MCF 10A (cell line): Measurements from ENCODE around the gene GRPR. TPM values are rescaled to one million over a fixed set of nuclear protein-coding genes. Genes with fewer than 3 reads are reported as not detected.
"Not testable (repeated sequence)": the region's sequence is repeated elsewhere in the genome, so short reads cannot be mapped to it uniquely, and the experiment has no call there.

ENCODE experiments used
- BruUV-seq: library from RNA; stranded (reverse); fragments of 400-500 nt; replicated peaks from 2 replicates; lab custom pipeline; 2021; lab: Mats Ljungman, UMichigan
- CTCF ChIA-PET: fragments of 300-600 bp; sonication (Branson Sonifier 250); formaldehyde crosslinking; extraction: SDS; loops from one replicate; lab custom pipeline; 2021; ENCODE audit warnings: antibody characterized with exemption, inconsistent platforms; lab: Yijun Ruan, JAX
- POLR2A ChIA-PET: fragments of 300-600, 350-650 bp; sonication (Branson Sonifier 250); formaldehyde crosslinking; extraction: SDS; loops from one replicate; lab custom pipeline; 2020; ENCODE audit warnings: antibody characterized with exemption, inconsistent platforms; lab: Yijun Ruan, JAX
- DNase-seq: peaks from one replicate; pipeline ENCODE4 v3.0.0-alpha.2; 2018; ENCODE audit not compliant: unreplicated experiment
- H3K27ac Mint-ChIP-seq: one replicate; pipeline ENCODE4 v1.8.0; 2022; ENCODE audit warnings: mild to moderate bottlenecking, low read depth, mixed read lengths; ENCODE audit not compliant: unreplicated experiment
- H3K27me3 Mint-ChIP-seq: one replicate; pipeline ENCODE4 v1.8.0; 2022; ENCODE audit warnings: mixed read lengths; ENCODE audit not compliant: insufficient read depth, unreplicated experiment
- H3K36me3 Mint-ChIP-seq: one replicate; pipeline ENCODE4 v1.8.0; 2022; ENCODE audit warnings: mild to moderate bottlenecking, moderate library complexity, mixed read lengths; ENCODE audit not compliant: insufficient read depth, unreplicated experiment
- H3K4me1 Mint-ChIP-seq: one replicate; pipeline ENCODE4 v1.8.0; 2022; ENCODE audit warnings: mixed read lengths; ENCODE audit not compliant: insufficient read depth, unreplicated experiment
- H3K4me3 Mint-ChIP-seq: one replicate; pipeline ENCODE4 v1.8.0; 2022; ENCODE audit warnings: mild to moderate bottlenecking, moderate library complexity, mixed read lengths; ENCODE audit not compliant: unreplicated experiment
- H3K9me3 Mint-ChIP-seq: one replicate; pipeline ENCODE4 v1.8.0; 2022; ENCODE audit warnings: mixed read lengths; ENCODE audit not compliant: unreplicated experiment
- CTCF ChIP-seq: fragments of 200-600 bp; IDR thresholded peaks from one replicate; pipeline ENCODE4 v1.8.0; 2022; ENCODE audit warnings: antibody characterized with exemption, mild to moderate bottlenecking; ENCODE audit not compliant: unreplicated experiment
- intact Hi-C: fragments of 100-400 bp; cut with micrococcal nuclease; formaldehyde crosslinking; loops from 2 replicates; pipeline ENCODE4 v1.14.1; 2022
- total RNA-seq: library from RNA; stranded (reverse); gene quantifications from 2 replicates; pipeline ENCODE4 v1.2.3, GENCODE V29; 2022

The GRPR gene
- total RNA-seq, 1 experiment from 2014 or later, result not detected

- Mint-ChIP-seq H3K27me3 (peaks cover 13% of the 10 kb centered on the region), H3K4me3 (no peak overlapping the region), H3K27ac (no peak overlapping the region), H3K36me3 (peaks cover 6% of the 10 kb centered on the region), H3K9me3 (no peaks in the 10 kb centered on the region), H3K4me1 (no peaks in the 10 kb centered on the region)
- intact Hi-C loops, result no loop called here
- no peak for DNase-seq
- CTCF ChIA-PET, result no interaction called here
- POLR2A ChIA-PET, result no interaction called here
- no peak for TF ChIP-seq CTCF
- BruUV-seq, result no TSS peak
Observed at GRCh38 chrX:16171944-16172343, 48.6 kb downstream of the GRPR start.

- Mint-ChIP-seq H3K27me3 (peaks cover 13% of the 10 kb centered on the region), H3K4me1 (no peaks in the 10 kb centered on the region), H3K4me3 (no peak overlapping the region), H3K9me3 (no peaks in the 10 kb centered on the region), H3K36me3 (peaks cover 6% of the 10 kb centered on the region), H3K27ac (no peak overlapping the region)
- intact Hi-C loops, result no loop called here
- BruUV-seq, result no TSS peak
- no peak for DNase-seq
- TF ChIP-seq CTCF, result no peak
- ChIA-PET POLR2A (no interaction called here), CTCF (no interaction called here)
Observed at GRCh38 chrX:16172391-16172790, 49.0 kb downstream of the GRPR start.

- ChIA-PET POLR2A (no interaction called here), CTCF (interaction anchor here (0.6 kb wide), 1 partner anchor 260 kb away, joined by 3 read pairs; no protein-coding TSS in a partner anchor)
- Mint-ChIP-seq H3K27ac (no peak overlapping the region), H3K36me3 (peaks cover 6% of the 10 kb centered on the region), H3K4me3 (no peak overlapping the region), H3K27me3 (peaks cover 37% of the 10 kb centered on the region), H3K9me3 (no peaks in the 10 kb centered on the region), H3K4me1 (no peaks in the 10 kb centered on the region)
- BruUV-seq, result no TSS peak
- intact Hi-C loops, result no loop called here
- DNase-seq, result no peak
- TF ChIP-seq CTCF, result no peak
Observed at GRCh38 chrX:16175329-16176061, 52.1 kb downstream of the GRPR start.

GRCh38 chrX:16177260-16177659, 53.9 kb downstream of the GRPR start:
- no peak for DNase-seq
- Mint-ChIP-seq H3K27me3 (peaks cover 41% of the 10 kb centered on the region), H3K9me3 (no peaks in the 10 kb centered on the region), H3K4me1 (no peaks in the 10 kb centered on the region), H3K4me3 (no peak overlapping the region), H3K36me3 (peaks cover 6% of the 10 kb centered on the region), H3K27ac (no peak overlapping the region)
- intact Hi-C loops, result no loop called here
- TF ChIP-seq CTCF, result no peak
- no TSS peak for BruUV-seq
- ChIA-PET POLR2A (no interaction called here), CTCF (no interaction called here)

- H3K36me3 Mint-ChIP-seq, H3K4me1 Mint-ChIP-seq, CTCF ChIA-PET, DNase-seq, BruUV-seq, H3K27ac Mint-ChIP-seq, intact Hi-C loops, POLR2A ChIA-PET, H3K9me3 Mint-ChIP-seq, H3K4me3 Mint-ChIP-seq: not testable (repeated sequence)
- H3K27me3 Mint-ChIP-seq, result peaks cover 46% of the 10 kb centered on the region
Observed at GRCh38 chrX:16183843-16184242, 60.5 kb downstream of the GRPR start.
